Activated CD4-positive, alpha-beta T cell treated with anti-CD3 and anti-CD28 coated beads, Interleukin-2, amount 50 U/mL, for 48 hours (primary cell): ENCODE data around the gene KHDC1.
"Not testable (repeated sequence)": the region's sequence is repeated elsewhere in the genome, so short reads cannot be mapped to it uniquely, and the experiment has no call there.

Experiments used
- DNase-seq, 2 experiments: peaks; one replicate each; pipeline ENCODE4 v3.0.0-alpha.2; 2020

The KHDC1 gene

GRCh38 chr6:73262671-73263569 is at the start of gene KHDC1:
TSS of gene KHDC1 (minus strand) at chr6:73263196. CDS start at chr6:73242517, 20,679 bp downstream.
- peak; percentile 54 to 69 for DNase-seq

- DNase-seq, result not testable (repeated sequence)
Observed at GRCh38 chr6:73310503-73310845, 47.5 kb upstream of the KHDC1 start.

DNA sequence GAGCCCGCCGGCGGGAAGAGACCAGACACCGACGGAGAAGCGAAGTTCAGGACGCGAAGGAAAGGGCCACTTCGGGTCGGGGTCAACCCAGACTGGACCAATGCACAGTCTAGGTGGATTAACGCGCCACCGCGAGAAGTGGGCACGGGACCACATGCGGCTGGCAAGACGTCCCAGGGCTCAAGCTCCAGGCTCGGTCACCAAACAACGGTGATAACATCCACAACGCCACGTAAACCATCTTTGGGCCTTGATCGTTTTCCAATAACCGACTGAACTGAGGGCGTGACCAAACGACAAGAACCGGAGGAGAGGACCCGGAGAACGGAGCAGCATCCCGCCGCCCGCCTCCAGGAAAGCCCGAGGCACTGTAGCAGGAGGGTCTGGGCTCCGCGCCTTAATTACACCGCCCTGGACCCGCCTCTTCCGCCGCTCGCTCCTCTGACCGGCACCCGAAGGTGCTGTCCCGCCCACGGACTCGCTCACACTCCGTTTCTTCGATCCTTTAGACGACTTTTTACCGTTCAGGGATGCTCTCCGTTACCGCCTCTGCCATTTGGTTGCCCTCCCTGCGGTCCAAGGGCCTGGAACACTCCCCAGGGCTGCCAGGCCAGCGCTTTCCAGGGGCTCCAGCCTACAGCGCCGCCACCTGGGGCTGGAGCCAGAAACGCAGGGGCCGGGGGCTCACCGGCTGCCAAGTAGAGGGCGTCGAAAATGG is 46.9 kb upstream of the KHDC1 start:
- peak; percentile 76 to 82 for DNase-seq

DNA sequence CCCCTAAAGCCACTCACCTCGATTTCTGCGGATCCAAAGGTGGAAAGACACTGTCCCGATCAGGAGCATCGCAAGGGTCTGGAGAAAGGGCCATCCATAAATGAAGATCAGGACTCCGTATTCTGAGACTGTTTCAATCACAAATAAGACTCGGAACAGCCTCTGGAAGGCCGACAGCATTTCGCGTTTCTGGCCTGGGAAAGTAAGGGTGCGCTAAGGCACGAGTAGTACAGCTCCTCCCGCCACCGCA is 46.5 kb upstream of the KHDC1 start:
- no peak for DNase-seq

- DNase-seq, result peak in 1 of 2 experiments; percentile 20
Observed at GRCh38 chr6:73308712-73309534, 45.9 kb upstream of the KHDC1 start.

GRCh38 chr6:73303773-73304172 is 40.8 kb upstream of the KHDC1 start:
- DNase-seq, result not testable (repeated sequence)

DNA sequence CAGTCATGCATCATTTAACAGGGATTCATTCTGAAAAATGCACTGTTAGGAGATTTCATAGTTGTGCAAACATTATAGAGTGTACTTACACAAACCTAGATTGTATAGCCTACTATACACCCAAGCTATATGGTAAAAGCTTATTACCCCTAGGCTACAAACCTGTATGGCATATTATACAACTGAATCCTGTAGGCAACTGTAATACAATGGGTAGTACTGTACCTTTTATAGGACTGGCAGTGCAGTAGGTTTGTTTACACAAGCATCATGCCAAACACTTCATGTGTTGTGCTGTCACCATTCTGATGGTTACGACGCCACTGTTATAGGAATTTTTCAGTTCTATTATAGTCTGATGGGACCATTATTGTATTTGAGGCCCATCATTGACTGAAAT is 39.3 kb upstream of the KHDC1 start:
- no peak for DNase-seq

GRCh38 chr6:73299151-73299971 is 36.4 kb upstream of the KHDC1 start:
- no peak for DNase-seq

DNA sequence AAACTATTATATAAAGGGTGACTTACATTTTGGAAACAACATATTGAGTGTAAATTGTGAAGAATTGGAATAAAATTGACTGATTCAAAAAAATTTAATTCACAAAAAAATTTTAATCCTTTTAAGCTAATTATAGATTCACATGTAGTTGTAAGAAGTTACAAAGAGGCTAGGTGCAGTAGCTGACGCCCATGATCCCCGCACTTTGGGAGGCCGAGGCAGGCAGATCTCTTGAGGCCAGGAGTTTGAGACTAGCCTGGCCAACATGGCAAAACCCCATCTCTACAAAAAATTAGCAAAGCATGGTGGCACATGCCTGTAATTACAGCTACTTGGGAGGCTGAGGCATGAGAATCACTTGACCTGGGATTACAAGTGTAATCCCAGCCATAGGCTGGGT is 30.3 kb upstream of the KHDC1 start:
- no peak for DNase-seq

- DNase-seq, result no peak
Observed at GRCh38 chr6:73290435-73290834, 27.4 kb upstream of the KHDC1 start.

GRCh38 chr6:73286752-73287151 is 23.8 kb upstream of the KHDC1 start:
- no peak for DNase-seq

DNA sequence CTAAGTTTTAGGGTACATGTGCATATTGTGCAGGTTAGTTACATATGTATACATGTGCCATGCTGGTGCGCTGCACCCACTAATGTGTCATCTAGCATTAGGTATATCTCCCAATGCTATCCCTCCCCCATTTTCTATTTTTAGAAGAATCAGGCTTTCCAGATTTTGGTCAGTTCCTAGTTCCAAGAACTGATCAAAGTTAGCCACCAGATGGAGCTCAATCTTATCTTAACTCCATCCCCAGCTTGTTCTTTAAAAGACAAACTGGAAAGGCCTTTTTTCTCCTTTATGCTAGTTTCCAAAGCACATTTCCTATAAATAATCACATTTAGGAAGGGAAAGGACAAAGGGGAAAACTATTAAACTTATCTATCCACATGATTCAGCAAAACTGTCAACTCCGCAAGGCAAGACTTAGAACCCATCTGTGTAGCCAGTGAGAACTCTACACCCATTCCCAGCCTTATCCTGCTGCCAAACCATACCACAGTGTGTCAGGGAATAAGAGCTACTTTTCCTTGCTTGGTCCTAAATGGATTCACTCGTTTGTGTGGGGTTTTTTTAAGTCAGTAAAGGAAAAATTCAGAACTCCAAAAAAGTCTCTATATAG is 22.8 kb upstream of the KHDC1 start:
- no peak for DNase-seq

DNA sequence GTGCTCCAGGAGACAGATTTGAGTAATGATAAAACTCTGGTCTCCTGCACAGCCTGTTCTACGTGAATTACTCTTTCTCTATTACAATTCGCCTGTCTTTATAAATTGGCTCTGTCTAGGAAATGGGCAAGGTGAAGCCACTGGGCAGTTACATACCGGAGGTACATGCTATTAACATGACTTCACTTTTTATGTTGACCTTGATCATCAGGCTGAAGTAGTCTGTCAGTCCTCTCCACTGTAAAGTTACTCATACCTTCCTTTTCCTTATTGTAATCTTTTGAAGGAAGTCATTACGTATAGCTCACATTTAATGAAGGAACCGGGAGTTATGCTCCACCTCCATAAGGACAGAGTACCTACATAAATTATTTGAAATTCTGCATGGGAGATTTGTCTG is 19.9 kb upstream of the KHDC1 start:
- DNase-seq, result no peak

DNA sequence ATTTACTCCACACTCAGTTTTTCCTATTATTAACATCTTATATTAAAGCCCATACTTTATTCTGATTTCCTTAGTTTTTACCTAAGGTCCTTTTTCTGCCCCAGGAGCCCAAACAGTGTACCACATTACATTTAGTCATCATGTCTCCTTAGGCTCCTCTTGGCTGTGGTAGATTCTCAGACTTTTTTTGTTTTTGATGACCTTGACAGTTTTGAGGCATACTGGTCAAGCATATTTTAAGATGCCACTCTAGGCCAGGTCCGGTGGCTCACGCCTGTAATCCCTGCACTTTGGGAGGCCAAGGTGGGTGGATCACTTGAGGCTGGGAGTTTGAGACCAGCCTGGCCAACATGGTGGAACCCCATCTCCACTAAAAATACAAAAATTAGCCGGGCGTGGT is 18.7 kb upstream of the KHDC1 start:
- not testable (repeated sequence) for DNase-seq

- not testable (repeated sequence) for DNase-seq
Observed at GRCh38 chr6:73269296-73269695, 6.3 kb upstream of the KHDC1 start.

GRCh38 chr6:73268896-73269295 is 5.9 kb upstream of the KHDC1 start:
- DNase-seq, result not testable (repeated sequence)

GRCh38 chr6:73264446-73264845 is 1.4 kb upstream of the KHDC1 start:
- DNase-seq, result peak in 1 of 2 experiments; percentile 9

DNA sequence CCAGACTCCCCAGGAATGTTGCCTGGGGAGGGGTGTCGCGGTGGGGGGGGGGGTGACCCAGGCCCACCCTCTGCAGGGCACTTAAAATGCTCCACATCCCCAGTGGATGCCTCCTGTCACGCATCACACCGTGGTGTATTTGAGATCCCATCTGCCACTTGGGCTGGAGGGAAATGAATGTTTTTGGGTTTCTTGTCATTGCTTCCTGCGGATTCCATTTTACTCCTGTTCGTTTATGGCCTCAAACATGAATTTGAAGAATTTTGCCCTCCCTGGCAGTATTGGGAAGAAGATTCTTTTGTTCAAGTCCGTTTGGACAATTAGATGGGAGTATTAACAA is 544 bp upstream of the KHDC1 start:
- no peak for DNase-seq

GRCh38 chr6:73258721-73259120 is 4.3 kb downstream of the KHDC1 start:
- DNase-seq, result no peak

DNA sequence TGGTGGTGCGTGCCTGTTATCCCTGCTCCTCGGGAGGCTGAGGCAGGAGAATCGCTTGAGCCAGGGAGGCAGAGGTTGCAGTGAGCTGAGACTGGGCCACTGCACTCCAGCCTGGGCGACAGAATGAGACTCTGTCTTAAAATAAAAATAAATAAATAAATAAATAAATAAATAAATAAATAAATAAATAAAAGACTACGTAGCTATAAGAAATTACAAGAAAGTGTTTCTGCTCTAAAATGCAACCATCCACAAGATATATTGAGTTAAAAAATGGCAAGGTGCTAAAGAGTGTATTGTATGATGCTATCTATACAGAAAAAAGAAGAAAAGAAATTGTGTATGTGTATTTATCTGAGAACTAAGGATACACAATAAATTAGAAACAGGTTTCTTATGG is 8.7 kb downstream of the KHDC1 start:
- DNase-seq, result not testable (repeated sequence)

- no peak for DNase-seq
Observed at GRCh38 chr6:73252703-73253102, 10.3 kb downstream of the KHDC1 start.

DNA sequence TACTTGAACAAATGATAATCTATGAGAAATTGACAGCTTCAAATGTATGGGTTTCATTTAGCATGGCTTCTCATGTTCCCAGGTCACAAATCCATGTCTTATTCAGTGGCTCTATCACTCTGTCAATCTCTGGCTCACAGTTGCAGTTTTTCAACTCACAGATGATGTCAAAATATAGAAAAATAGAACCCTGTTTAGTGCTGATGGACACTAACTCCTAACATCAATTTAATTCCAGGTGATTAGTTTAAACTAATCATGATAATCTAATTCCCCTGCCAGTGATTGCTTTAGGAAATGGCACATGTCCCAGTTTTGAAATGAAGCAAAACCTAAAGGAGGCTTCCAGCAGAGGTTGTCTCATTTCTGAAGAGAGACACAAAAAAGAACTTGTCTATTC is 13.0 kb downstream of the KHDC1 start:
- no peak for DNase-seq
